NCI-H1436 (cell line): ENCODE data around the gene RCBTB1.
"Not testable (repeated sequence)": the region's sequence is repeated elsewhere in the genome, so short reads cannot be mapped to it uniquely, and the experiment has no call there.

ENCODE experiments used
- DNase-seq: peaks from one replicate; lab custom pipeline; 2025; lab: John Stamatoyannopoulos, UW

The RCBTB1 gene

DNA sequence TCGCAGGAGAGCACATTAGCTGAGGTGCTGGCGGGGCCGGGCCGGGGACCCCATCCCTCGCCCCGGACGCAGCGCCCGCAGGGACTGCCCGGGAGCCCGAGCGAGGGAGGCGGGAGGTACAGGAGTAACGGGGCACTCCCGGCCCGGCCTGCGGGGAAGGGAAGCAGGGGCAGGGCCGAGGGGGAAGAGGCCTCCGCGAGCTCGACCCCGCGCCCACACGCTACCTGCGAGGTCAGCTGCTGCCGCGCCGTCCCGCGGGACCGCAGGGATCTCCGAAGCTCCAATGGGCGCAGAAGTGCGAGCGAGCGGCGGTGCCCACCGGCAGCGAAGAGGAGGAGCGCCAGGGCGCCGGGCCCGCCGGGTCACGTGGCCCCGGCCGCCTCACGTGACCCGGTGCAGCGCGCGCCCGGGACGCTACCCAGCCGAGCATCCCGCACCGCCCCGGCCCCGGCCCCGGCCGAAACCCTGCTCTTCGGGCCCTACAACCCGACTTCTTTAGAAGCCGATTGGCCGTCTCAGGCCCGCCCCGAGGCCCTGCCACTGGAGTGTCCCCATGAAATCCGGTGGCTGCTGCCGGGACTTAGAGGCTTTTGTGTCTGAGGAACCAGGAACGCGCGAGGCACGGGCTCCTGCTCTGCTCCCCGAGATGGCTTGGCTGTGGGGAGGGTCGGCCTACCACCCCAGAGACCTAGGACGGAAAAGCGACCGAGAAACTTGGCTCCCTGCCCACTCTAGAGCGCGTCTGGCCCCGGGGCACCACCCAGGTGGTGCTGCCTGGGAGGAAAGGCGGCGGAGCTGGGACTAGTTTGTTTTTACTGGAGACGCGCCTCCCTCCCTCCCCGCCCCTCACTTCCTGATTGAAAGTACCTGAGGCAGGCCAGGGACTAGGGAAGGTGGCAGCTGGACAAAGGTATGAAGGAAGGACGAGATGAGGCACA, at the start of gene RCBTB1:
Gene RCBTB1 (minus strand): TSS at position 339 of the 938 bp plus-strand sequence. CDS start 18,279 bp downstream, outside the sequence.
- no peak for DNase-seq

DNA sequence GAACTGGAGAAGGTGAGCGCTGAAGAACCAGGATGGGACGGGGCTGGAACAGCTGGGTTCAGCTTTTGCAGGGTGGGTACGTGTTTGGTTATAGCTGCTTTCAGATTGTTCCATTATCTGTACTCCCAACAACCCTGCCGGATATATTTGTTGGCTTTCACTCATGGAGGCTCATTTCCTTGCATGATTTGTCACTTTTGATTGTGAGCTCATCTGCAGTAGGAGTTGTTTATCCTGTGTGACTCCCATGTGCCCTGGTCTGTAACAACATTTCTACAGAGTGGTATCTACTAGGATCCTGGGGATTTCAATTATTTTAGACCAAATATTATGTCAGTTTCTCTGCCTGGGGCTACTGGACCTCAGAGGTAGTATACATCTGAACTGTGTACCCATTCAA, 48.4 kb upstream of the RCBTB1 start:
- DNase-seq, result no peak

DNA sequence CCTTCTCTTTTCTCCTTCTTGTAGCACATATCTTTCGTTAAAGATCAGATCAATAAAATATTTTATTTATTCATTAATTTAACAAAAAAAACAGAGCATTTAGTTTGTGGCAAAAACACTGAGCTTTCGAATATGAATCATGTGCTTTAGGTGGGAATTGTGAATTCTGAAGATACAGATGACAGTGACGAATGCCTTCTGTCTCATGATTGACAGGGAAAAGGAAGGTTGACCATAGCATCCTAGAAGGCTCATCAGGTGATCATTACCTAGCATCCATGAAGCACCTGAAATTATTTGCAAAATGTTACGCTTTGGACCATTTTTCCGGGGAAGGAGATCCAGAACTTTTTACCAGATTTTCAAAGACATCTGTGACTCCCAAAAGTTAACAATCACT, 46.8 kb upstream of the RCBTB1 start:
- DNase-seq, result no peak

DNA sequence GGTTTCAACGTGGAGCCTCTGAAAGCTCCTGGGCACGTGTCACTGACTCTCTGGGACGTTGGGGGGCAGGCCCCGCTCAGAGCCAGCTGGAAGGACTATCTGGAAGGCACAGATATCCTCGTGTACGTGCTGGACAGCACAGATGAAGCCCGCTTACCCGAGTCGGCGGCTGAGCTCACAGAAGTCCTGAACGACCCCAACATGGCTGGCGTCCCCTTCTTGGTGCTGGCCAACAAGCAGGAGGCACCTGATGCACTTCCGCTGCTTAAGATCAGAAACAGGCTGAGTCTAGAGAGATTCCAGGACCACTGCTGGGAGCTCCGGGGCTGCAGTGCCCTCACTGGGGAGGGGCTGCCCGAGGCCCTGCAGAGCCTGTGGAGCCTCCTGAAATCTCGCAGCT, 45.2 kb upstream of the RCBTB1 start:
- DNase-seq, result no peak

DNA sequence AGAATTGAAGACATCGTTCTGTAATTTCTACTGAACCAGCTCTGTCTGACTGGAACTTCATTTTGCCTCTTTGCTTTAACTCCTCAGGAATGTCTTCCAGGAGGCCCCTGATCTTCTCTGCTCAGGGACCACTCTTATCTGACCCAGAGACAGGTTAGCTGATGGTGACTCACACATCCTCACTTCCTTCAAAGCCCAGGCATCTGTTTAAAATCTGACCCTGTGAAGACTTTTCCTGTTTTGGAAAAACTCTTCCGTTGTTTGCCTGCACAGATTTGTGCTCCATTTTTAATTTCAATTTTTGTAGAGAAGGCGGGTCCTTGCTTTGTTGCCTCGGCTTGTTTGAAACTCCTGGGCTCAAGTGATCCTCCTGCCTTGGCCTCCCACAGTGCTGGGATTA, 44.6 kb upstream of the RCBTB1 start:
- no peak for DNase-seq

DNA sequence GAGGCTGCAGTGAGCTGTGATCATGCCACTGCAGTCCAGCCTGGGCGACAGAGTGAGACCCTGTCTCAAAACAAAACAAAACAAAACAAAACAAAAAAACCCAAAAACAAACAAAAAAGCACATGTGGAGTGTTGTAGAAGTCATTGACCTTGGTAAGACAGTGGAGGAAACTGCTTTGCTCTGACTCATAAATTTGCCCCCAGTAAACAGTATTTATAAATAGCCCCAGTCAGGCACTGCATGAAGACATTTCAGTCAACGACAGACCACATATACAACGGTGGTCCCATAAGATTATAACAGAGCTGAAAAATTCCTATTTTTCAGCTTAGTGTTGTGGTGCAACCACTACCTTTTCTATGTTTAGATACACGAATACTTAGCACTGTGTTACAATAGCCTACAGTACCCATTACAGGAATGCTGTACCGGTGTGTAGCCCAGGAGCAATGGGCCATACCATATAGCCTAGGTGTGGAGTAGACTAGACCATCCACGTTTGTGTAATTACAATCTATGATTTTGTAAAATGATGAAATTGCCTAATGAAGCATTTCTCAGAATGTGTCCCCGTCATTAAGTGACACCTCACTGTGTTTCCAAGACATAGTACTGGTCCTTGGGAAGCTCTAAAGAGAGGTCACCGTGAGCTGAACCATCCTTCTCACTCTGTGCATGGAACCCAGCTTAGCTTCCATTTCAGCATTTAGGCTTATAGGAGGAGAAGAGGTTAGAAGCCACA, 44.0 kb upstream of the RCBTB1 start:
- no peak for DNase-seq

DNA sequence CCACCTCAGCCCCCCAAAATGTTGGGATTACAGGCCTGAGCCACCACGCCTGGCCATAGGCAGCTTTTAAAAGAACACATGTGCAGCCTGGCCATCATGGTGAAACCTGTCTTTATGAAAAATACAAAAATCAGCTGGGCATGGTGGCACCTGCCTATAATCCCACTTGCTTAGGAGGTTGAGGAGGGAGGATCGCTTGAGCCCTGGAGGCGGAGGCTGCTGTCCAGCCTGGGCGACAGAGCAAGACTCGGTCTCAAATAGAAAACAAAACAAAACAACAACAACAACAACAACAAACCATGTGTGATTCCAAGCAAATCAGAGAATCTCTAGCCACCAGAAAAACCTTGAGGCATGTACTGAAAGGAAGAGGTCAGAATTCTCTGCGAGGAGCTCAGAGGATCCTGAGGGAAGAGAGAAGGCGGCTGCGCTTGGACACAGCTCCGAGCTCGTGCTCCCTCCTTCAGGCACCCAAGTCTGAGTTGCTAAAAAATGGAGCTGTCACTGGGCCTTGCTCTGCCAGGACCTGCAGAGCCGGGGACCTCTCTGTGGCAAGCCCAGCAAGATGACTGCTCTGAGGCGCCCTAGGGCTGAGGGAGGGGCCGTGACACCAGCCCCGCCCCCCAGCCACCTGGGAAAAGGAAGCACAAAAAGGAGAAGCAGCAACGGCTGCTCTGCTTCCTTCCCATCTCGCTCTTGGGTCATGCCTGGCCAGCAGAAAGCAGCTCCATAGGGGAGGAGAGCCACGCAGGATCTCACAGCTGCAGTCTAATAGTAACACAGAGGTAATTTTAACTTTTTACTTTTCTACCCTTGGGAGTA, 42.7 kb upstream of the RCBTB1 start, which contains the start of gene ARL11:
Gene ARL11 (plus strand): TSS at position 677 of the 822 bp plus-strand sequence. CDS start 1,941 bp downstream, outside the sequence.
- DNase-seq, result no peak

DNA sequence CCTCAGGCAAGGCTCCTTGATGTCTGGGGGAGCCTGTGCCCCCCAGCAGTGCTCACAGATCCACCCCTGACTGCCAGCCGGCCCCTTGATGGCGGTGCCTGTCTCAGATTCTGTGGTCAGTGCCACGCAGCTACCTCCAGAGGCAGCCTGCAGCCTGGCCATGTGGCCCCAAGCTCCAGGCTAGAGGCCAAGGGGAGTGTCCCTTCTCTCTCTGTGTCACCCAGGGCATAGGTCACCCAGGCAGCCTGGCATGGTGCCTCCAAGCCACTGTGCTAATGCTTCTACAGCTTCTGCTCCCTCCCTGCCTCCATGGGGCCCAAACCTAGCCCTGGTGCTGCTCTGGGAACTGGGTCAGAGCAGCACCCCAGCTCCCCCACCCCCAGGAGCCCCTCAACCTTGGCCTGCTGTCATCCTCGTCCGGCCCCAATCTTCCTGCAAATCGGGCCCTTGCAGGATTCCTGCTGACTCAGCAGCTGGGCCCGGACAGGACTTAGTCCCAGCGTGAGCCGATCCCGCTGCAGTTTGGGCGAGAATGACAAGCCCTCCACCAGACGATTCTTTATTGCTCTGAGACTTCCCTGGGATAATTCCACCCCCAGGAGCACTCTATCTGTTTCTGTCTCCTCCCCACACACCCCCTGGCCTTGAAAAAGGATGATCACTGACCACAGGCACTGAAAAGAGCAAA, 40.2 kb upstream of the RCBTB1 start:
- no peak for DNase-seq

DNA sequence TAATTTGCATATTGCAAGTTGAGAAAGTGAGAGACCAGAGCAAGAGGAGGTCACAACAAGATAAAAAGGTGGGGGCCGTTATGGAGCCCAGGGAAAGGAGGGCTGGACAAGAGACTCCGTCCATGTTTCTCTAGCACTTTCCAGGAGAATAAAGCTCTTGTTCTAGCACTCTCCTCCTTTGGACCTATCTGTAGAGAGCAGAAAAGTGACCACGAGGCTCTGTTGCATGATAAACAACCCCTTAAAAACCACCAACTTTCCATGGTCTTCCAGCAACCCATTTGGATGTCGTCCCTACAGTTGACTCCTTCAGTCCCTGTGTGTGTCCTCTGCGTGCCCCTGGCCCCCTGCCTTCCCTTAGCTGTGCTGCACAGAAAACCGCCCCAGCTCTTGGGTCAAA, 38.9 kb upstream of the RCBTB1 start:
- no peak for DNase-seq

DNA sequence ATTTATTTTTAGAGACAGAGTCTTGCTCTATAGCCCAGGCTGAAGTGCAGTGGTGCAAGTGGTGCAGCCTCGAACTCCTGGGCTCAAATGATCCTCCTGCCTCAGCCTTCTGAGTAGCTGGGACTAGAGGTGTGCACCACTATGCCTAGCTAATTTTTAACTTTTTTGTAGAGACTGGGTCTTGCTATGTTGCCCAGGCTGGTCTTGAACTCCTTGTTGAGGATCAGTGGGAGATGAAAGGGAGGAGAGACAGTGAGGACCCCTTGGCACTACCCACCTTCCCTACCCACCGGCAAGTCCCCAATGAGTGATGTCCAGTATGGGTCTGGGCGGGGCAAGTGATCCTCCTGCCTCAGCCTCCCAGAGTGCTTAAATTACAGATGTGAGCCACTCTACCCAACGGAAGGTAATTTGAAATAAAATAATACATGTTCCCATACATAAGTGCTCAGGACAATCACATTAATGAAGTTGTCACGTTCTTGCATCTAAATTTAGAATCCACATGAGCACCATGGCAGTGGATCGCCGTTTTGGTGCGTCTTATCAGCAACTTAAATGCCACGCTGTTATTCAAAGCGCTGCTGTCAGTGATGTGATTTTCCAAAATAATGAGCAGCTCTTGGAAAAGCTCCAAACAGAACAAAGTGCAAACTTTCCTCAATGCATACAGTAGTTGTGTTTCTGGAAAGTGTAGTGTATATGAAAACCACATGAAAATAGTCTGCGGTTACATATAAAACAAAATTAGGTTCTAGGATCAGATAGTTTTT, 37.0 kb upstream of the RCBTB1 start:
- DNase-seq, result no peak

DNA sequence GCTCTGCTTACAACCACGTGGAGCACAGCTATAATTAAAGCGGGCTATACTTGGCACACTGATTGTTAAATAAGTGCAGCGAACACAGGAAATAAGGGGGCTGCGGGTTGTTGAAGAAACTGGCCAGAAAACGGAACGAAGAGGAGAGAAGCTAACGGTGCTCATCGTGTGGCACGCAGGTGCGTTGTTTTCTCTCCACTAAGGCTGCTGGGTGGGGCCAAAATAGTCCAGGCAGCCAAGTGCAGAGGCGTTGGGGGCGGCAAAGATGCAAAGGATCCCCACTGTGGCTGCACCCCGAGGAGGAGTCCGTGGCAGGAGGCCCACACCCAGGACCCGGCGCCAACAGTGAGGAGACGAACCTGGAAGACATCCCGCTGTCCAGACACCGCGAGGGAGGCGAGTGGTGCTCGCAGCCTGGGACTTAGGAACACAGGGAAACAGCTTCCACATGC, 34.8 kb upstream of the RCBTB1 start:
- no peak for DNase-seq

DNA sequence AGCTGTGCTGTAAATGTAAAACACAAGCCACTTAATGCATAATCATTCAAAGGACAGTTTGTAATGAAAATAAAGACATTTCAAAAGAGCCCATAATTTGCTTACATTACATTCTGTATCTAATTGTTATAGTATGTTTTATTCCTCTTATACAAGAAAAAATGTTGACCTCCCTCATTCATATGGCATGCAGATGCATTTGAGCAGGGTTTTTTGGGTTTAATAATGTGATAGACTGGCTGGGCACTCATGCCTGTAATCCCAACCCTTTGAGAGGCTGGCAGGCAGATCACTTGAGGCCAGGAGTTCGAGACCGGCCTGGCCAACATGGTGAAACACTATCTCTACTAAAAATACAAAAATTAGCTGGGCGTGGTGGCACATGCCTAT, 31.3 kb upstream of the RCBTB1 start:
- no peak for DNase-seq

DNA sequence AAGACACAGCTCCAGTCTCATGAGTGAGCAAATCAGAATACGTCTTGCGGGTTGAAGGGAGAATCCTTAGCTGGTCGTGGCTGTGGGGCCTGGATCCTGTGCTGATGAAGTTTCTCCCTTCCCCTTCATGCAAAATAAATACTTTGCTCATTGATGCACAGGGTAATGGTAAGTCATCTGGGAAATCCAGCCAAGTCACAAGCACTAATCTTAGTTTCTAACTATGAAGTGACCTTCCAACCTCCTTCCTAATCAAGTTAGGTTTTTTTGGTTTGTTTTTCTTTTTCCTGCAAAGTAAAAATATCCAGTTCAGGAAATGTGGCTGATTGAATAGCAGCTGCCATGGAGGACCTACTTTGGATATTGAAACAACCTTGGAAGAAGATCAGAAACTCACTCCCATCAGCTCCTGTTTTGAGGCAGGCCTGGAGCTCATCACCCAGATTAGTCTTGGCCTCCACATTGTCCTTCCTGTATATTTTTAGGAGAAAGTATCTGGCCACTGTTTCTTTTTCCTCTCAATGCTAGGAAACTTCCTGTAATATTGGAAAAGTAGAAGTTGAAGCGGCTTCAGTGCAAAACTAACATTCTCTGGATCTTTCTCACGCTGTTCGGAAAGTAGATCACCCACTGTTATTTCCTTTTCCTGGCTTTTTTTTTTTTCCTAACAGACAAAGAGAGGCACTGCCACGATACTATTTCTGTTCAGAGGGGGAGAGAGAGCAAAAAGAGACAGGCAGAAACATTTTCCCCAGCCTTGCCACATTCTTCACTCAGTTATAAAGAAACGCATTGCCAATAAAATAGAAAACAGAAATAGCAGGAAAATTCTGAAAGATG, 30.7 kb upstream of the RCBTB1 start:
- DNase-seq, result no peak

DNA sequence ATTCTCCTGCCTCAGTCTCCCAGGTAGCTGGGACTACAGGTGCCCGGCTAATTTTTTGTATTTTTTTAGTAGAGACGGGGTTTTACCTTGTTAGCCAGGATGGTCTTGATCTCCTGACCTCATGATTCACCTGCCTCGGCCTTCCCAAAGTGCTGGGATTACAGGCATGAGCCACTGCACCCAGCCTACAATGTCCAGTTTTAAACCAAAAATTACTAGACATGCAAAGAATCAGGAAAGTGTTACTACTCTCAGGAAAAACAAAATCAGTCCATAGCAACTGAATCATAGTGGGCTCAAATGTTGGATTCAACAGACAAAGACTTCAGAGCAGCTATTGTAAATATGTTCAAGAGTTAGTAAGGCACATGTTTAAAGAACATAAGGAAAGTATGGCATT, 26.7 kb upstream of the RCBTB1 start:
- DNase-seq, result not testable (repeated sequence)

DNA sequence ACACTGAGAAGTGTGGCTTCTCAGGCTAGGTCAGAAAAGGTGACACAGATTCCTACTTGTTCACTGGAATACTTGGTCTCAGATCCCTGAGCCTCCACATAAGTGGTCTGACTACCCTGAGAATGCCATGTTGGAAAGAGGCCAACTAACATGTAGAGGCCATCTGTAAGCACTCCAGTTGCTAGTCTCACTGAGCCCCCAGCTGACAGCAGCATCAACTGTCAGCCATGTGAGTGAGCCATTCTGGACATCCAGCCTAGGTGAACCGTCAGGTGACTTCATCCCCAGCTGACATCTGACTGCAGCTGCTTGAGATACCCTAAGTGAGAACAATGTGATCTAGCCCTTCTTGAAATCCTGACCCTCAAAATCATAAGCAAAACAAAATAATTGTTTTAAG, 24.8 kb upstream of the RCBTB1 start:
- DNase-seq, result no peak

DNA sequence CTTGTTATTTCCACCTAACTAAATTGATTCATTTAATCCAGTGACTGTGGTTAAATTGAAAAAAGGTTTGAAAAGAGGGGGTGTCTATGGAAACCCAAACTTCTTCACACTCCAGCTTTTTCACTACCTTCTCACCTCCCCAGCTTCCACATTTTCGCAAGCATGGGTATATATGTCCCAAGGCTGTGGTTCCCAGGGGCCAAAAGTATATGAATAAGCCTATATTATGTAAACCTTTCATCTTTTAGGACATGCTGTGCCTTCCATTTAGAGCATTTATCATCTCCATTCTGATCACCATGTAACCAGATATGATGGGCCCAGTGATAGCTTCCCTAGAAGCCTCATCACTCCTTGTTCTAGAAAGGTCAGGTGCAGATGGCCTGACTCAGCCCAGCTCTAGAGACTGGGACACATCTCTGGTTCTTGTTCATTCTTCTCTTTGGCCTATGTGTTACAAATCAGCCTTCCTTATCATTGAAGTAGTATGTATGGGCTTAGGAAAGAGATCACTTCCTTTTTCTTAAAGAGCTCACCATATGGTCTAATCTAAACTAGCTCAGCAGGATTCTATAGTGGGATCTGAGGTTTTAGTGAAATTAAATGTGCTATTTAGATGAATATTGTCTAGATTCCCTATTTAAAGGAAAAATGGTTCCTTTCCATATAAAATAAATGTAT, 23.4 kb upstream of the RCBTB1 start:
- DNase-seq, result no peak

DNA sequence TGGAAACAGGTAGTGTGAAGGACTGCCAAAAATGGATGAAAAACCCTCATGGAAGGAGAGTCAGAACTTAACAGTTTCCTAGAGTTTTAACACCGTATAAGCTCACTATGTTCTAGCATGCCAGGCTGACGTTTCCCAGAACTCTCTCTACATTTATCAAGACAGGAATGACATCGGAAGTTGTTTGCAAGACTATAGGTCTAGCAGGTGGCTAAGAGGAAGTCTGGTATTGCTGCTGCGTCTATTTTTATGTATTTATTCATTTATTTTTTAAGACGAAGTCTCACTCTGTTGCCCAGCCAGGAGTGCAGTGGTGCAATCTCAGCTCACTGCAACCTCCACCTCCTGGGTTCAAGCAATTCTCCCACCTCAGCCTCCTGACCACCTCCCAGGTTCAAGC, 22.4 kb upstream of the RCBTB1 start:
- DNase-seq, result no peak

DNA sequence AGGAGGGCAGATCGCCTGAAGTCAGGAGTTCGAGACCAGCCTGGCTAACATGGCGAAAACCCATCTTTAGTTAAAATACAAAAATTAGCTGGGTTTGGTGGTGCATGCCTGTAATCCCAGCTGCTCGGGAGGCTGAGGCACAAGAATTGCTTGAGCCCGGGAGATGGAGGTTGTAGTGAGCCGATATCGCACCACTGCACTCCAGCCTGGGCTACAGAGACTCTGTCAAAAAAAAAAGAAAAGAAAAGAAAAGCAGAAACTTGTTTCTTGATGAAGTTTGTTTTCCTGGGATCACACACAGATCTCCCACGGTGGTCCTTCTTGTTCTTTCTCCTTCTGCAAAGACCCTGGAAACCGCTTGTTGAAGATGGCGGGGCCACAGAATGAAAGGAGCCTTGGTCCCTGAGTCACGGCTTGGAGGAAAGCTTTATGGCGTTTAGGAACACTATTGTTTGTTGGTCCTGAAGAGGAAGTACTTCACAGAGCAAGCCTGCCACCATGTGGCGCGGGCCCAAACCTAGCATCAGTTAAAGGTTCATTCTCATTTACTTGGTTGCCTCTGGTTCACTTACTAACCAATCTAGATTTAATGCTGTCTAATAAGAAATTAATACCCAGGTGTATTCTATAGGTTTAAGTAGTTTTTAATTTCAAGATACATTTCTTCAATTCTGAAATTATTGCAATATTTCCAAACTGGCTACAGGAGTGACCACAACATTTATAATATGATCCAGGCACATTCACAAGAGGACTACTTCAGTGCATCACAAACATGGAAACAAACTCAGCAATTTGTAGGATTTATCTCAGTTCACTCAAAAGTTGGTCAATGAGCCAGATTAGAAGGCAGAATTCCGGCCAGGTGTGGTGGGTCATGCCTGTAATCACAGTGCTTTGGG, 21.6 kb upstream of the RCBTB1 start:
- DNase-seq, result peak; percentile 44
